A673 (cell line): ENCODE data around the gene MMP24.

Source experiments
- CTCF ChIP-seq: fragments of 300-800, 200-600 bp; sonication (generic); conservative IDR thresholded peaks from 2 replicates; pipeline ENCODE4 v1.5.1; 2017; ENCODE audit warnings: low read depth, mild to moderate bottlenecking, antibody characterized with exemption, low read length, moderate library complexity, mixed read lengths
- EZH2 ChIP-seq: fragments of 200-600 bp; sonication (generic); IDR thresholded peaks from 2 replicates; pipeline ENCODE4 v1.6.1; 2017; ENCODE audit warnings: borderline replicate concordance, low read depth, mild to moderate bottlenecking, mixed read lengths, antibody characterized with exemption, low read length; ENCODE audit not compliant: poor library complexity, severe bottlenecking

GRCh38 chr20:35277127-35277526, 50.6 kb downstream of the MMP24 start:
- TF ChIP-seq CTCF (no peak), EZH2 (no peak)
